ENCODE measurements around the gene OR51V1.
A peak's percentile ranks its signal among the peaks of the same experiment; 100 is the strongest.
"Not testable (repeated sequence)": the region's sequence is repeated elsewhere in the genome, so short reads cannot be mapped to it uniquely, and the experiment has no call there.

The OR51V1 gene

DNA sequence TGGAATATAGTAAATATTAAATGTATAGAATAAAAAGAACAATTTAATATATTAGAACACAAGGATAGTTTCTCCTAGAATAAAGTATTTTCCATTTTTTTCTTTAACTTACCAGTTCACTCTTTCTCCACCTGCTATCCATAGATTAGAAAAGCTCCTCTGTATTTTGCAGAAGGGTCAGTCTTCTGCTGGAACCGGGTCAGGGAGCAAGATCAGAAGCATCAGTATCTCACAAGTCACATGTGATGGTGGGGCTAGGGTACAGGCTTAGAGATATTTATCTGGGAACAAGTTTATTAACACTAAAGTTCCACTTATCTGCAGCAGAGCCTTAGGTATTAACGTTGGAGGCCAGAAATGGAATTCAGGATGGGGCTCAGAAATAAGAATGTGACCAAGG is 28.6 kb downstream of the OR51V1 start:
- peak; percentile 41 to 81 for DNase-seq
- no peak for TF ChIP-seq GATA1 (IDR thresholded peaks at IDR 0.05; ENCODE audit: low read depth, low read length)

- DNase-seq = not testable (repeated sequence)
Measured at GRCh38 chr11:5165898-5166297, 34.6 kb downstream of the OR51V1 start.

- DNase-seq = peak in 1 of 2 experiments; percentile 7
Measured at GRCh38 chr11:5164807-5165206, 35.7 kb downstream of the OR51V1 start.

DNA sequence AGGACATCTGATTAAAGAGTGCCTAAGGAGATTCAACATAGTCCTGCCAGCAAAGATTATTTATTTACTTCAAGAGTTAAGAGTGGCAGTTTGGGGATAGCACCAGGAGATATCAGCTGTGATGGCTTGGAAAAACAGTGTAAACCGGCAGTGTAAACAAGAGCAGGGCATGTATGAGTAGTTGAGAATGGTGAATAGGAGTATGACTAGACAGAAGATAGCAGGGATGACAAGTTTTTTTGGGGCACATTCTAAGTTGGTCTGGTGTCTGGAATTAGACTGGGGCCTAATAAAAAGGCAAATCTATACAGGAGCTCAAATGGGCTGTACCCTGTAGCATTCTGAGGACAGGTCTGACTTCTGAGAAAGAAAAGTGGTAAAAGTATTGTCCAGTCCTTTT is 39.4 kb downstream of the OR51V1 start:
- peak; percentile 6 to 39 for DNase-seq

DNA sequence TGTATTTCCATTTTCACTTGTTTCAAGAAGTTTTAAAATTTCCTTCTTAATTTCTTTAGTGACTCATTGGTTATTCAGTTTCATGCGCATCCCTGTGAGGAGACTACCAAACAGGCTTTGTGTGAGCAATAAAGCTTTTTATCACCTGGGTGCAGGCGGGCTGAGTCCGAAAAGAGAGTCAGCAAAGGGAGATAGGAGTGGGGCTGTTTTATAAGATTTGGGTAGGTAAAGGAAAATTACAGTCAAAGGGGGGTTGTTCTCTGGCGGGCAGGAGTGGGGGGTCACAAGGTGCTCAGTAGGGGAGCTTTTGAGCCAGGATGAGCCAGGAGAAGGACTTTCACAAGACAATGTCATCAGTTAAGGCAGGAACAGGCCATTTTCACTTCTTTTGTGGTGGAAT is 40.3 kb downstream of the OR51V1 start:
- peak; percentile 41 to 56 for DNase-seq

- TF ChIP-seq GATA1 (IDR thresholded peaks at IDR 0.05; ENCODE audit: low read depth, low read length) = no peak
Measured at GRCh38 chr11:5159806-5160205, 40.7 kb downstream of the OR51V1 start.

GRCh38 chr11:5154657-5155056 is 45.8 kb downstream of the OR51V1 start, which contains the start of gene OR52A1:
TSS of gene OR52A1 (minus strand) at chr11:5154757. CDS start at chr11:5152369, 2,388 bp downstream.
- no peak for TF ChIP-seq POLR2A (IDR thresholded peaks at IDR 0.05; ENCODE audit: low read length)
- no peak for TF ChIP-seq GATA1 (IDR thresholded peaks at IDR 0.05; ENCODE audit: low read depth, low read length)
- DNase-seq = no peak

More at GRCh38 chr11:5159806-5160205, 40.7 kb downstream of the OR51V1 start:
- no peak for DNase-seq

DNA sequence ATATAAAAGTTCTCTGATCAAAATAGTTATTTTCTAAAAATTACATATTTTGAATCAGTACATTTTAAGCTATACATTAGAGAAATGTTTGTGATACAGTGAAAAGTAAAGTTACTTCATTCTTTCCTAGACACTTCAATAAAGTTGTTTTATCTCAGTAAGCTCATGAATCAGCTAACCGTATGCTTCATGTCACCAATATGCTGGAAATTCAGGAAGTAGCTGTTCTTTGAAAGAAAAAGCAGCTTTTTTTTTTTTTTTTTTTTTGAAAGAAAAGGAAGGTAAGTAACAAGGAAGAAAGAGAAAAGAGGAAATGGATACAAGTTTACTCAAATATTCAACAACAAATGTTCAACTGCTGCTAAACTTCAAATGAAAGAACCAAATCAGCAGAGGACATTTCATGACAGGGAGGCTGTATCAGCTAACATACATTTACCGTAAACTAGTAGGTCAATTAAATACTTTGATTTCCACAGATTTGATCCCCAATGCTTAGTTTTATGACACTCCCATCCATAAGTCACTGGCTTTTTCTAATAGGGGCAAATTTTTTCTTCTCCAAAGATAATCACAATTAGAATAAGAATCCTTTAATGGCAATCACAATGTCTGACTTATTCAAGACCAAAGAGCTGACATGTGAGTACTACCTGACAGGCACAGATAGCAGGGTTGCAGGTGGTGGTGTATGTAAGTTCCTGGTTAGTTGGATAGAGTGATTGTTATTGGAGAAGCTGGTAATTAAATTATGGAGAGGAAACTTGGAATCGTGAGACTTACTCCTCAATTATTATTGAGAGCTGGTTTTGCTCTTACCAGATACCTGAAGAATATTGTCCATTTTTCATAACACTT is 46.7 kb downstream of the OR51V1 start:
- DNase-seq = peak; percentile 26 to 29
- TF ChIP-seq GATA1 (IDR thresholded peaks at IDR 0.05; ENCODE audit: low read depth, low read length) (no peak), POLR2A (IDR thresholded peaks at IDR 0.05; ENCODE audit: low read length) (no peak)

- TF ChIP-seq GATA1 (IDR thresholded peaks at IDR 0.05; ENCODE audit: low read depth, low read length) (peak; percentile 37), POLR2A (IDR thresholded peaks at IDR 0.05; ENCODE audit: low read length) (no peak)
Measured at GRCh38 chr11:5151713-5152153, 48.7 kb downstream of the OR51V1 start.

More at GRCh38 chr11:5151713-5152153, 48.7 kb downstream of the OR51V1 start:
- peak; percentile 83 to 97 for DNase-seq
